Right cardiac atrium (tissue), 5 donors: ENCODE measurements around the gene ITPR1. TPM values are rescaled to one million over a fixed set of nuclear protein-coding genes. Genes with fewer than 3 reads are reported as not detected.
A peak's percentile ranks its signal among the peaks of the same experiment; 100 is the strongest.

Source experiments
- ATAC-seq, 2 donors: fragments of 200-7000 bp; cut with Tn5 transposase; one replicate each; pipeline versions ENCODE4 v1.8.0 to v1.9.1; 2020; ENCODE audit warnings: moderate library complexity in 2 of 2, mild to moderate bottlenecking in 1 of 2
- DNase-seq, 3 donors: peaks; one replicate each; pipeline ENCODE4 v3.0.0-alpha.2; 2020
- H3K27ac ChIP-seq: one replicate; pipeline ENCODE4 v1.5.1; 2013; ENCODE audit warnings: mild to moderate bottlenecking, low read length, control low read depth, moderate library complexity
- H3K27me3 ChIP-seq: one replicate; pipeline ENCODE4 v1.6.1; 2013; ENCODE audit not compliant: control insufficient read depth, insufficient read depth
- H3K4me1 ChIP-seq: one replicate; pipeline ENCODE4 v1.6.1; 2013; ENCODE audit warnings: low read length; ENCODE audit not compliant: control insufficient read depth, insufficient read depth
- H3K4me3 ChIP-seq: one replicate; pipeline ENCODE4 v1.5.1; 2013; ENCODE audit warnings: low read length, control low read depth
- H3K9me3 ChIP-seq: one replicate; pipeline ENCODE4 v1.6.1; 2013; ENCODE audit warnings: low read length; ENCODE audit not compliant: control insufficient read depth
- WGBS: extraction: QIAGEN DNeasy Blood & Tissue Kit; methylation state at CpG from one replicate; pipeline ENCODE4 v1.1.7; 2013; 5-methylcytosine and 5-hydroxymethylcytosine counted together
- intact Hi-C, 4 donors: fragments of 100-400 bp; cut with DNase I; formaldehyde crosslinking; loops; one replicate each; pipeline versions ENCODE4 v1.11.0 to v1.14.0; 2022 to 2023
- polyA plus RNA-seq: library from polyadenylated mRNA; stranded (reverse); fragments of 200-250 nt; gene quantifications from one replicate; pipeline ENCODE4 v1.2.3, GENCODE V29; 2013
- total RNA-seq, 4 donors: library from RNA; stranded (reverse); fragmentation: NEBNext Ultra II Directional; extraction: Animal tissue kit (Norgen Biotek cat#: 25700); gene quantifications; one replicate each; pipeline ENCODE4 v1.2.1, GENCODE V29; 2021
- donor health status: healthy with polysubstance abuse.
- donor health status: DM: no; HTN: yes; CAD: no.
- donor health status: DM: no; HTN: no; CAD: no.
- donor health status: DM: no; HTN: yes; CAD: no; lungs with severe emphysema.
- donor health status: DM: yes; HTN: yes; CAD: no.

ITPR1 gene
- total and polyA plus RNA-seq, 5 donors: 13.9 to 59.0 (median 39.5) TPM

DNA sequence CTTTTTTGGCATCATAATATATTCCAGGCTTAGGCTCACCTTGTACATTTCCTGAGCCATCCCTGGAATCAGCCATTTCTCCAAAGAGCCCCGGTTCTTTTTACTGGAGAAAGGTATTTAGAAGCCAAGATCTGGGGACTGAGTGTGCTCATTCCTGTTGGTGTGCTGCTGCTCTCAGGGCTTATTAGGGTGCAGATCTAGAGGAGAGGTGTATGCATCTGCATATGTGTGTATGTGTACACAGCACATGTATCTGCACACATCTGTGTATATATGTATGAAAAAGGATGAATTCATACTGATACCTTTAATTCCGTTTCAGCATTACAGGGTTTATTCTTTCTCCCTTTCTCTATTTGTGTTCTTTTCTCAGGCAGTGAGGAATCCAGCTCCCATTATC lies 324.0 kb downstream of the ITPR1 start:
- Histone ChIP-seq H3K4me1 (no peaks in the 10 kb centered on the region), H3K4me3 (no peak overlapping the region), H3K27ac (no peak overlapping the region), H3K9me3 (no peaks in the 10 kb centered on the region), H3K27me3 (no peaks in the 10 kb centered on the region)
- intact Hi-C loops: loop anchor here in 1 of 4 donors (10.0 kb wide), 1 partner anchor 92 kb away; no protein-coding TSS in a partner anchor
- DNase-seq: no peak
- no peak for ATAC-seq
- 70% methylated on average over 2 of the region's 2 CpGs for WGBS

DNA sequence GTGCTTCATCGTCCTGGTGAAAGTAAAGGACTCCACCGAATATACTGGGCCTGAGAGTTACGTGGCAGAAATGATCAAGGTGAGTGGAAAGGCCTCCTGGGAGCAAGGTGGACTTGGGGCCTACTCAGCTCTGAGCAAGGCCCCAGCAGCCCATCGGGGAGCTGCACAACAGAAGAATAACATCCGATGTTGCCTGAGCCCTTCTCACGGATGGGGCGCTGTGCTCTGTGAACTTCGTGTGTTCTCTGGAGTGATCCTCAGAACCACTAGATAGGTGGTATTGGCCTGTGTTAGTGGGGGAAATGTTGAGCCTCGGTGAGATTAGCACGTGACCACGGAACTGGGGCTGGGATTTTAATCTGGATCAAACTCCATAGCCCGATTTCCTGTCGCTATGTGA lies 325.0 kb downstream of the ITPR1 start:
- DNase-seq (no peak), ATAC-seq (no peak)
- Histone ChIP-seq H3K9me3 (no peaks in the 10 kb centered on the region), H3K27ac (no peak overlapping the region), H3K4me3 (no peak overlapping the region), H3K4me1 (no peaks in the 10 kb centered on the region), H3K27me3 (no peaks in the 10 kb centered on the region)
- intact Hi-C loops: loop anchor here in 1 of 4 donors (10.0 kb wide), 1 partner anchor 93 kb away; no protein-coding TSS in a partner anchor
- WGBS: 97% methylated on average over 13 of the region's 13 CpGs

DNA sequence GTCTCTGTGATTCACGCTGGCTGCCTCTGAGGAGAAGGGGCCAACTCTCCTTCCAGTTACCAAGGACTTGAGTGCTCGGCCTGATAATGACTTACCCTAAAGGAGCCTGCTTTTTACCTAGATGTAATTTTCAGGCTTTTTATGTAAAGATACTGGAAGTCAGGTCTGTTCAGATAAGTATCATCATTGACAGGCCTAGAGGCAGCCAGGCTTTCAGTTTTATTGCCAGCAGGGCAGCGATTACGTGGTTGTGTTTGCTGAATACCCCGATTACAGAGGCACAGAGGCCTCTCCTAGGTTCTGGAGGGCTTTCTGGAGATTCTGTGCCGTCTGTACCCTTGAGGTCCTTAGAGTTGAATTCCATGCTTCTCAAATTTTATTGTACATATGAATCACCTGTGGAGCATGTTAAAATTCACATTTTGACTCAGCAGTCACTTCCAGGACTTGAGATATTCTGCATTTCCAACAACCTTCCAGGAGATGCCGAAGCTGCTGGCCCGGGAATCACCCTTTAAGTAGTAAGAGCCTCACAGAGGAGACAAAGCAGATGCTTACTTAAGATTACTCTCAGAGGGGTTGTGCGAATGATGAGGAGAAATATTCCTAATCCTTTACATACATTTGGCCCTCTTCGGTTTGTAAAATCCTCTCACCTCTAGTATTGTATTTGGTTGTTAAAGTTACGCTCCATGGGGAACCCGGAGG lies 326.0 kb downstream of the ITPR1 start:
- WGBS: 95% methylated on average over 12 of the region's 12 CpGs
- intact Hi-C loops: loop anchor here in 1 of 4 donors (10.0 kb wide), 1 partner anchor 94 kb away; no protein-coding TSS in a partner anchor
- no peak overlapping the region for H3K27ac ChIP-seq
- ATAC-seq: no peak
- H3K4me3 ChIP-seq: no peak overlapping the region
- no peaks in the 10 kb centered on the region for H3K9me3 ChIP-seq
- DNase-seq: no peak
- no peaks in the 10 kb centered on the region for H3K27me3 ChIP-seq
- H3K4me1 ChIP-seq: no peaks in the 10 kb centered on the region

DNA sequence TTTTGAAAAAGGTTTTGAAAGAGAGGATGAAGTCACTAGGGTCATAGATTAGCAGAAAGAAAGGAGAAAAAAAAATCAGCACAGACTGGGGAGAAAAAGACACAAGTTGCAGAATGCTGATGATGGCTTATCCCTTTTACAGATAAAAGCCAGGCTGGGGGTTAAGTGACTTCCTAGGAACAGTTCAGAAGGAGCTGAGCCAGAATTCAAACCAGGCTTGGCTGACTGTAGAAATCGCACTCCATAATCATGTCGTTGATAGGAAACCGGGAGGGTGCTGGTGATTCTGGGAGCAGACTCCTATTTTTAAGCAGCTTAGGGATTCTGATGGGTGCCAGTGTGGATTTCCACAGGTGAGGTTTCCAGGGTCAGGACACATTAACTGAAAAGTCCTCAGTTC lies 326.6 kb downstream of the ITPR1 start:
- Histone ChIP-seq H3K27me3 (no peaks in the 10 kb centered on the region), H3K4me1 (peaks cover 5% of the 10 kb centered on the region), H3K27ac (no peak overlapping the region), H3K9me3 (no peaks in the 10 kb centered on the region), H3K4me3 (no peak overlapping the region)
- ATAC-seq (no peak), DNase-seq (no peak)
- 25% methylated on average over 3 of the region's 3 CpGs for WGBS
- intact Hi-C loops: loop anchor here in 3 of 4 donors (10.0 kb wide), 2 partner anchors 95 to 205 kb away; no protein-coding TSS in a partner anchor

DNA sequence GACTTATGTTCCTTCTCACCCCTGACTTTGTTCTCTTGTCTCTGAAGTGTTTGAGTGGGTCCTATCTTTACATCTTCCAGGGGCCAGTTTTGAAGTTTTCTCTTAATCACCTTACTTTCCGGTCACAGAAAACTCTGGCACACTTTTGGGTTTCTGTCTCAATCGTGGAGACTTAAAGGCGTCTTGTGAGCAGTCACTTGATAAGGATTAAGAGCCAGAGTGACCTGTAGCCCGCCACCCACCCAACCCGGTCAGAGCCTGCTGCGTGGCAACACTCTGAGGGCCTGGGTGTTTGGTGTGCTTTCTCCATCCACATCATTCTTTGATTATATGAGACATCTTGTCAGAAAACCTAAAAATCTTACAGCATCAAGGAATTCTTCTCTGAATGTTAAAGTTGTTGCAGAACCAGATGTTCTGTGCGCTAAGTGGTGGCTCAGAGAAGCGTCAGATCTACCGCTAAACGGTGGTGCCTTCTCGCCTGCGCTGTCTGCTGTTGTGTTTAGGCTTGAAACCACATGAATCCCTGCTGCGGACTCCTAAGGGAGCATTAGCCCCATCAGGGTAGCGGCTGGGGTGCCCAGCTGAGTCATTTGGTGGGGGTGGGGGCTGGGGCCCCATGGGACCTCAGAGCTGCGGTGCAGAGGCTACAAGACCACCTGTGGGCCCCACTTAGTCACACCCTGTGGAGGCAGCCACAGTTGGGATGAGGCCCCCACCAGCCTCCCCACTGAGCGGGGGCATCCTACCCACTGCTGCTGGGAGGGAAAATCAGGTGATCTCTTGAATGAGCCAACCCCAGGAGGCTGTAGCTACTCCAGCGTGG lies 327.4 kb downstream of the ITPR1 start:
- H3K4me1 ChIP-seq: peaks cover 8% of the 10 kb centered on the region
- no peak overlapping the region for H3K4me3 ChIP-seq
- H3K27me3 ChIP-seq: no peaks in the 10 kb centered on the region
- H3K27ac ChIP-seq: no peak overlapping the region
- intact Hi-C loops: loop anchor here in 2 of 4 donors (10.0 kb wide), 2 partner anchors 96 to 204 kb away; no protein-coding TSS in a partner anchor
- DNase-seq: no peak
- 93% methylated on average over 17 of the region's 17 CpGs for WGBS
- no peak for ATAC-seq
- H3K9me3 ChIP-seq: no peaks in the 10 kb centered on the region

DNA sequence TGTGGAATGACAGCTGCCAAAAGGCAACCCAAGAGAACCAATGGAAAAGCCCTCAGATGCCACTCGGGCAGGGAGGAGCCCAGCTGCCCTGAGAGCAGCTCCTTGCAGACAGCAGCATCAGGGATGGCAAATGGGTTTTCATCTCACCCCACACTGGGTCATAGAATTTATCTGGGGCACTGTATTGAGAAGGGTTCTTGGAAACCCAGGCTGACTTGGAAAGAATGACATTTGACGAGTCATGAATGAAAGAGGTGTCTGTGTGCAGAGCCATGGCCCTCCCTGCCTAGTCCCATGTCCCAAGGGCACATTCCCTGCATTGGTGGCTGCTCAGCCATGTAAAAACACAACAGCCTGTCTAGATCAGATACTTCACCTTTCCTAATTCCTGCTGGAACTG lies 328.2 kb downstream of the ITPR1 start:
- WGBS: 78% methylated on average over 2 of the region's 2 CpGs
- peaks cover 16% of the 10 kb centered on the region for H3K4me1 ChIP-seq
- DNase-seq: no peak
- no peak overlapping the region for H3K4me3 ChIP-seq
- H3K27ac ChIP-seq: no peak overlapping the region
- ATAC-seq: no peak
- H3K9me3 ChIP-seq: no peaks in the 10 kb centered on the region
- intact Hi-C loops: loop anchor here in 2 of 4 donors (10.0 kb wide), 2 partner anchors 97 to 203 kb away; no protein-coding TSS in a partner anchor
- H3K27me3 ChIP-seq: no peaks in the 10 kb centered on the region

DNA sequence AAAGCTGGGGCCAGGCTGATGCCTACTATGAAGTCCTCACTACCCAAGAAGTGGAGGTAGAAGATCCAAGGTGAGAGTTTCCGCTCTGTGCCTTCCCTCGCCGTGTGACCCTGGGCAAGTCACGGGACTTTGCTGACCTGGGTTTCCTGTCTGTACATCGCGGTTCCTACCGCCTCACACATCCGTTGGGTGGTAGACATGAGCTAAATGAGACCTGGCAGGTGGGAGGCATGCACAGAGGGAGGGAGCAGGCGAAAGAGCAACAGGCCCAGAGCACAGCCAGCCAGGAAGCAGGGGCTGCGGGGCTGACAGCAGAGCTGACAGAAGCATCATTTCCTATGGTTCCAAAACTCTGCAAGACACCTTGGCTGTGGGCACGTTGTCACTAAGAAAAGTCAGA lies 328.8 kb downstream of the ITPR1 start:
- no peak overlapping the region for H3K4me3 ChIP-seq
- H3K9me3 ChIP-seq: no peaks in the 10 kb centered on the region
- intact Hi-C loops: loop anchor here in 2 of 4 donors (10.0 kb wide), 2 partner anchors 97 to 203 kb away; no protein-coding TSS in a partner anchor
- H3K4me1 ChIP-seq: peaks cover 20% of the 10 kb centered on the region
- WGBS: 82% methylated on average over 11 of the region's 11 CpGs
- H3K27ac ChIP-seq: no peak overlapping the region
- no peak for DNase-seq
- ATAC-seq: no peak
- H3K27me3 ChIP-seq: no peaks in the 10 kb centered on the region

DNA sequence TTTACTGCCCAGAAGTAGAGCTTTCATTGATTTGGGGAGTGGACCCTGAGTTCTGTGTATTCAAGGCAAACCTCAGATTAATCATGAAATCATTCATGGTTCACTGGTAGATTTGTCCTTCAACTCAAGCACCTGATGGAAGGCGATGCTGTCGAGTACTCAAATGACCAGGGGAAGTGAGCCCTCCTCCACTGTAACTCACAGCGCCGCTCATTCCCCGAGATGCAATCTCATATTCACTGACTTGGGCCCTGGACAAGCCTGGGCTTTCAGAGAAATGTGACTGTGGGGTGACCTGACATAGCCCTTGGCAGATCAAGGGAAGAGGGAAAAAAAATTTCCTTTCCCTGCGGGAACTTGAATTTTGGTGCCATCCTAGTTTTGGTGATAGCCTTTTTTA lies 329.4 kb downstream of the ITPR1 start:
- H3K4me1 ChIP-seq: peaks cover 21% of the 10 kb centered on the region
- no peaks in the 10 kb centered on the region for H3K9me3 ChIP-seq
- no peak overlapping the region for H3K4me3 ChIP-seq
- ATAC-seq: no peak
- no peak for DNase-seq
- H3K27me3 ChIP-seq: no peaks in the 10 kb centered on the region
- WGBS: 92% methylated on average over 6 of the region's 6 CpGs
- intact Hi-C loops: loop anchor here in 2 of 4 donors (10.0 kb wide), 2 partner anchors 98 to 202 kb away; no protein-coding TSS in a partner anchor
- no peak overlapping the region for H3K27ac ChIP-seq

DNA sequence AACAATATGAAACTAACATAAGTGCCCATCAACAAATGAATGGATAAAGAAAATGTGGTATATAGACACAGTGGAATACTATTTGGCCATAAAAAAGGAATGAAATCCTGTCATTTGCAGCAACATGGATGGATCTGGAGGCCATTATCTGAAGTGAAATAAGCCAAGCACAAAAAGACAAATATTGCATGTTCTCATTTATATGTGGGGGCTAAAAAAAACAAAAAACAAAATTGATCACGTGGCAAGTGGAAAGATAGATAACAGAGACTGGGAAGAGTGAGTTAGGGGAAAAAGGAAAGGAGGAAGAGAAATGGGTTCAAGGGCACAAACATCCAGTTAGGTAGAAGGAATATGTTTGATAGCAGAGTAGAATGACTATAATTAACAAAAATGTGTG lies 330.2 kb downstream of the ITPR1 start:
- DNase-seq (no peak), ATAC-seq (no peak)
- H3K4me3 ChIP-seq: no peak overlapping the region
- intact Hi-C loops: loop anchor here in 2 of 4 donors (10.0 kb wide), 2 partner anchors 99 to 201 kb away; no protein-coding TSS in a partner anchor
- H3K4me1 ChIP-seq: peaks cover 23% of the 10 kb centered on the region
- WGBS: 86% methylated on average over 1 of the region's 1 CpG
- no peaks in the 10 kb centered on the region for H3K9me3 ChIP-seq
- H3K27ac ChIP-seq: no peak overlapping the region
- H3K27me3 ChIP-seq: no peaks in the 10 kb centered on the region

DNA sequence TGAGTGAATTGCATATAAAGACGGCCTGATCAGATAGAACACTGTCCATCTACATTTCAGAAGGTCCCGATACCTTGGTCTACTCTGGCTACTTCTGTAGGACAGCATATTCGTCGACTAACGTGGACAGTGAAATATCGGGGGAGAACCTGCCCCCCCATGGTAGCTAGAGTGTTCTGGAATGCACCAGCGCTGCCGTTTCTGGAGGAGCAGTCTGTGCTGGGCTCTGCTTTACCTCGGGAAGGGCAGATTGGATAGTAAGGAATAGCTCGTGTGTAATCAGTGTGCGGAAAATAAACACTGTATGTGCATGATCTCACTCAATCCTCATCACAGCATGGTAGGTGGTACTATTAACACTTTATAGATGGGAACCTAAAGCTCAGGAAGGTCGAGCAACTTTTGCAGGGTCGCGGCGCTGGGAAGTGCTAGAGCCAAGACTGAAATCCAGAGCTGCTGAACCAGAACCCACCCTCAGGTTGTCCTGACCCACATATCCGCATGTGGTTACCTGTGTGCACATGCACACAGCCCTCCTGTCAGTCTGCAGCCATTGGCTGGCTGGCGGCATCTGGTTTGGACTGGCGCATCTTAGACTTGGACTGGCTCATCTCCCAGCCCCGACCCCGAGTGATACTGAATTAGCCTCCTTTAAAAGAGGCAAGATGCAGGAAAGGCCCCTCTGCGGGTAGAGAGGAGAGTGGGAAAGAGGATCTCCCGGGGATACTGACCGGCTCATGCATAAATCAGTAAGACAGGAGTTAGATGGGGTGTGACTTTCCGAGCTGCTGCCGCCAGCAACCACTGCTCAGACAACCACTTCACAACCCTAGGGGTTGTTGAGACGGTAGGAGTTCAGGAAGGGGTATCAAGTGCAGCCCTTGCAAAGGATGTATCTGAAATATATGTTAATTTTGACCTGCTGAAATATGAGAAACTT lies 331.1 kb downstream of the ITPR1 start:
- ATAC-seq (no peak), DNase-seq (no peak)
- Histone ChIP-seq H3K27ac (peak overlapping the region; percentile 23), H3K4me3 (no peak overlapping the region), H3K9me3 (no peaks in the 10 kb centered on the region), H3K4me1 (peaks cover 23% of the 10 kb centered on the region), H3K27me3 (no peaks in the 10 kb centered on the region)
- WGBS: 91% methylated on average over 26 of the region's 26 CpGs
- intact Hi-C loops: loop anchor here in 2 of 4 donors (10.0 kb wide), 2 partner anchors 99 to 201 kb away; no protein-coding TSS in a partner anchor
